HG02610 (cell line): ENCODE results near the gene ZNF497.
"Not testable (repeated sequence)": the region's sequence is repeated elsewhere in the genome, so short reads cannot be mapped to it uniquely, and the experiment has no call there.

Experiments used
- ATAC-seq: cut with Tn5 transposase; IDR thresholded peaks from one replicate; pipeline ENCODE4 v1.9.1; 2021; ENCODE audit warnings: mild to moderate bottlenecking, moderate library complexity; ENCODE audit not compliant: unreplicated experiment

The ZNF497 gene

GRCh38 chr19:58395220-58395978 is 32.8 kb upstream of the ZNF497 start, which contains the start of gene RNF225:
TSS of gene RNF225 (plus strand) at chr19:58395656. CDS start at chr19:58396090, 434 bp downstream.
- no peak for ATAC-seq

GRCh38 chr19:58394821-58395219 is 32.3 kb upstream of the ZNF497 start:
- ATAC-seq = no peak

- ATAC-seq = no peak
These were observed 31.1 kb upstream of the ZNF497 start for GRCh38 chr19:58393725-58394033.

- no peak for ATAC-seq
These were observed 30.6 kb upstream of the ZNF497 start for GRCh38 chr19:58392945-58393724.

- ATAC-seq = no peak
These were observed 25.6 kb upstream of the ZNF497 start for GRCh38 chr19:58388175-58388526.

- no peak for ATAC-seq
These were observed 25.0 kb upstream of the ZNF497 start for GRCh38 chr19:58387338-58388174.

- peak; percentile 84 for ATAC-seq
These were observed 24.2 kb upstream of the ZNF497 start, which contains the start of gene RPS5 for GRCh38 chr19:58386576-58387337. TSS of gene RPS5 (plus strand) at chr19:58387269. CDS start at chr19:58388138, 869 bp downstream.

- ATAC-seq = peak; percentile 8
These were observed 23.5 kb upstream of the ZNF497 start for GRCh38 chr19:58385891-58386575.

- ATAC-seq = no peak
These were observed 22.9 kb upstream of the ZNF497 start for GRCh38 chr19:58385313-58385890.

- ATAC-seq = no peak
These were observed 20.5 kb upstream of the ZNF497 start for GRCh38 chr19:58382997-58383603.

- no peak for ATAC-seq
These were observed 19.1 kb upstream of the ZNF497 start for GRCh38 chr19:58381460-58382212.

- ATAC-seq = peak; percentile 85
These were observed 18.3 kb upstream of the ZNF497 start, which contains the start of gene ZNF837 for GRCh38 chr19:58380662-58381459. TSS of gene ZNF837 (minus strand) at chr19:58381030. CDS start at chr19:58369332, 11,698 bp downstream.

- no peak for ATAC-seq
These were observed 17.6 kb upstream of the ZNF497 start for GRCh38 chr19:58380037-58380661.

- ATAC-seq = no peak
These were observed 16.7 kb upstream of the ZNF497 start for GRCh38 chr19:58379246-58379645.

GRCh38 chr19:58376724-58377123 is 14.2 kb upstream of the ZNF497 start:
- not testable (repeated sequence) for ATAC-seq

- no peak for ATAC-seq
These were observed 11.6 kb upstream of the ZNF497 start for GRCh38 chr19:58374200-58374599.
